A549 (cell line): ENCODE data around the gene TRMO.
A peak's percentile ranks its signal among the peaks of the same experiment; 100 is the strongest.

Experiments
- CTCF ChIP-seq: fragments of >200 bp; sonication (Bioruptor Twin); formaldehyde crosslinking; IDR thresholded peaks from 3 replicates; pipeline ENCODE4 v1.5.1; 2016
- EP300 ChIP-seq, 2 experiments: fragments of >200 bp; sonication (Bioruptor Twin); formaldehyde crosslinking; IDR thresholded peaks; 2 replicates in 1 of 2; 3 replicates in 1 of 2; pipeline ENCODE4 v1.6.1; 2016 to 2017
- HDAC2 ChIP-seq: fragments of 200-600 bp; sonication (generic); IDR thresholded peaks from 2 replicates; pipeline ENCODE4 v1.6.1; 2016
- MAX ChIP-seq: IDR thresholded peaks from 2 replicates; pipeline ENCODE4 v1.6.1; 2012
- PBX3 ChIP-seq: IDR thresholded peaks from 2 replicates; pipeline ENCODE4 v1.6.1; 2012
- POLR2A ChIP-seq: IDR thresholded peaks from 2 replicates; pipeline ENCODE4 v1.6.1; 2012; ENCODE audit warnings: mild to moderate bottlenecking, low read length
- REST ChIP-seq: fragments of 200-600 bp; sonication (generic); IDR thresholded peaks from 2 replicates; pipeline ENCODE4 v1.6.1; 2016; ENCODE audit warnings: antibody characterized with exemption, mild to moderate bottlenecking, moderate library complexity
- ZSCAN20 ChIP-seq: fragments of 250-450 bp; sonication (Bioruptor Pico); IDR thresholded peaks from 2 replicates; pipeline ENCODE4 v1.8.0; 2022; ENCODE audit warnings: mild to moderate bottlenecking, moderate library complexity

- TF ChIP-seq CTCF = 0 out of 3 replicates have a peak, but pooled peaks have one; percentile 12
- TF ChIP-seq POLR2A = no peak
- TF ChIP-seq REST = no peak
- no peak for TF ChIP-seq ZSCAN20
- no peak for TF ChIP-seq HDAC2
- no peak for TF ChIP-seq MAX
- no peak for TF ChIP-seq PBX3
- no peak for TF ChIP-seq EP300 (IDR thresholded peaks at IDR 0.05)
These were observed 29.9 kb downstream of the TRMO start for GRCh38 chr9:97892421-97892820.
